ENCODE results near the gene MAPK14.
"Not testable (repeated sequence)": the region's sequence is repeated elsewhere in the genome, so short reads cannot be mapped to it uniquely, and the experiment has no call there.

MAPK14 gene

GRCh38 chr6:36068586-36068985 is 41.0 kb downstream of the MAPK14 start:
- Mint-ChIP-seq H3K27ac (no peak overlapping the region), H3K9me3 (no peaks in the 10 kb centered on the region), H3K4me3 (no peak overlapping the region), H3K4me1 (ENCODE audit: low read depth) (peaks cover 16% of the 10 kb centered on the region), H3K36me3 (ENCODE audit: low read depth) (peaks cover 16% of the 10 kb centered on the region), H3K27me3 (ENCODE audit: low read depth) (no peaks in the 10 kb centered on the region)

GRCh38 chr6:36069573-36069972 is 42.0 kb downstream of the MAPK14 start:
- Mint-ChIP-seq H3K9me3 (no peaks in the 10 kb centered on the region), H3K27me3 (ENCODE audit: low read depth) (no peaks in the 10 kb centered on the region), H3K4me3 (no peak overlapping the region), H3K4me1 (ENCODE audit: low read depth) (peaks cover 16% of the 10 kb centered on the region), H3K36me3 (ENCODE audit: low read depth) (peaks cover 18% of the 10 kb centered on the region), H3K27ac (no peak overlapping the region)

- Mint-ChIP-seq H3K27ac (no peak overlapping the region), H3K9me3 (no peaks in the 10 kb centered on the region), H3K27me3 (ENCODE audit: low read depth) (no peaks in the 10 kb centered on the region), H3K4me1 (ENCODE audit: low read depth) (peaks cover 16% of the 10 kb centered on the region), H3K36me3 (ENCODE audit: low read depth) (peaks cover 14% of the 10 kb centered on the region), H3K4me3 (no peak overlapping the region)
Measured at GRCh38 chr6:36070252-36070651, 42.6 kb downstream of the MAPK14 start.

GRCh38 chr6:36071281-36071680 is 43.7 kb downstream of the MAPK14 start:
- H3K27ac Mint-ChIP-seq: no peak overlapping the region
- H3K9me3 Mint-ChIP-seq: no peaks in the 10 kb centered on the region
- peaks cover 15% of the 10 kb centered on the region for H3K36me3 Mint-ChIP-seq (ENCODE audit: low read depth)
- H3K4me1 Mint-ChIP-seq (ENCODE audit: low read depth): peaks cover 17% of the 10 kb centered on the region
- no peak overlapping the region for H3K4me3 Mint-ChIP-seq
- H3K27me3 Mint-ChIP-seq (ENCODE audit: low read depth): no peaks in the 10 kb centered on the region

- Mint-ChIP-seq H3K27ac (no peak overlapping the region), H3K9me3 (no peaks in the 10 kb centered on the region)
Measured at GRCh38 chr6:36071714-36072113, 44.1 kb downstream of the MAPK14 start.

GRCh38 chr6:36072681-36073080 is 45.1 kb downstream of the MAPK14 start:
- Mint-ChIP-seq H3K36me3 (ENCODE audit: low read depth) (peaks cover 21% of the 10 kb centered on the region), H3K9me3 (no peaks in the 10 kb centered on the region), H3K27me3 (ENCODE audit: low read depth) (no peaks in the 10 kb centered on the region), H3K4me3 (no peak overlapping the region), H3K27ac (no peak overlapping the region), H3K4me1 (ENCODE audit: low read depth) (peaks cover 14% of the 10 kb centered on the region)

More at GRCh38 chr6:36071714-36072113, 44.1 kb downstream of the MAPK14 start:
- peaks cover 17% of the 10 kb centered on the region for H3K4me1 Mint-ChIP-seq (ENCODE audit: low read depth)
- H3K4me3 Mint-ChIP-seq: no peak overlapping the region
- peaks cover 19% of the 10 kb centered on the region for H3K36me3 Mint-ChIP-seq (ENCODE audit: low read depth)
- H3K27me3 Mint-ChIP-seq (ENCODE audit: low read depth): no peaks in the 10 kb centered on the region

- H3K4me1 Mint-ChIP-seq (ENCODE audit: low read depth): peaks cover 10% of the 10 kb centered on the region
- no peaks in the 10 kb centered on the region for H3K9me3 Mint-ChIP-seq
- H3K36me3 Mint-ChIP-seq (ENCODE audit: low read depth): peaks cover 19% of the 10 kb centered on the region
- no peak overlapping the region for H3K27ac Mint-ChIP-seq
- H3K4me3 Mint-ChIP-seq: no peak overlapping the region
- H3K27me3 Mint-ChIP-seq (ENCODE audit: low read depth): no peaks in the 10 kb centered on the region
Measured at GRCh38 chr6:36073587-36073986, 46.0 kb downstream of the MAPK14 start.

GRCh38 chr6:36075656-36076055 is 48.0 kb downstream of the MAPK14 start:
- Mint-ChIP-seq H3K27ac (no peak overlapping the region), H3K36me3 (ENCODE audit: low read depth) (peaks cover 34% of the 10 kb centered on the region), H3K4me1 (ENCODE audit: low read depth) (peaks cover 12% of the 10 kb centered on the region), H3K9me3 (peaks cover 4% of the 10 kb centered on the region), H3K4me3 (no peak overlapping the region), H3K27me3 (ENCODE audit: low read depth) (no peaks in the 10 kb centered on the region)

GRCh38 chr6:36076178-36077063 is 48.8 kb downstream of the MAPK14 start:
- Mint-ChIP-seq H3K27me3 (ENCODE audit: low read depth) (no peaks in the 10 kb centered on the region), H3K4me1 (ENCODE audit: low read depth) (peaks cover 14% of the 10 kb centered on the region), H3K27ac (no peak overlapping the region), H3K36me3 (ENCODE audit: low read depth) (peaks cover 42% of the 10 kb centered on the region), H3K4me3 (no peak overlapping the region), H3K9me3 (peaks cover 10% of the 10 kb centered on the region)

- H3K27me3 Mint-ChIP-seq (ENCODE audit: low read depth): no peaks in the 10 kb centered on the region
- no peak overlapping the region for H3K27ac Mint-ChIP-seq
Measured at GRCh38 chr6:36078159-36078558, 50.6 kb downstream of the MAPK14 start.

GRCh38 chr6:36079601-36080000 is 52.0 kb downstream of the MAPK14 start:
- Mint-ChIP-seq H3K36me3 (ENCODE audit: low read depth) (peaks cover 63% of the 10 kb centered on the region), H3K9me3 (peaks cover 23% of the 10 kb centered on the region), H3K27me3 (ENCODE audit: low read depth) (no peaks in the 10 kb centered on the region), H3K27ac (no peak overlapping the region), H3K4me3 (no peak overlapping the region), H3K4me1 (ENCODE audit: low read depth) (peaks cover 7% of the 10 kb centered on the region)

More at GRCh38 chr6:36078159-36078558, 50.6 kb downstream of the MAPK14 start:
- peaks cover 54% of the 10 kb centered on the region for H3K36me3 Mint-ChIP-seq (ENCODE audit: low read depth)
- no peak overlapping the region for H3K4me3 Mint-ChIP-seq
- H3K9me3 Mint-ChIP-seq: peaks cover 16% of the 10 kb centered on the region
- peaks cover 9% of the 10 kb centered on the region for H3K4me1 Mint-ChIP-seq (ENCODE audit: low read depth)

- H3K9me3 Mint-ChIP-seq: peaks cover 30% of the 10 kb centered on the region
- peaks cover 4% of the 10 kb centered on the region for H3K4me1 Mint-ChIP-seq (ENCODE audit: low read depth)
- H3K36me3 Mint-ChIP-seq (ENCODE audit: low read depth): peaks cover 72% of the 10 kb centered on the region
- H3K4me3 Mint-ChIP-seq: no peak overlapping the region
- H3K27me3 Mint-ChIP-seq (ENCODE audit: low read depth): no peaks in the 10 kb centered on the region
- no peak overlapping the region for H3K27ac Mint-ChIP-seq
Measured at GRCh38 chr6:36082318-36082717, 54.7 kb downstream of the MAPK14 start.

GRCh38 chr6:36083446-36083845 is 55.8 kb downstream of the MAPK14 start:
- peaks cover 4% of the 10 kb centered on the region for H3K4me1 Mint-ChIP-seq (ENCODE audit: low read depth)
- peaks cover 79% of the 10 kb centered on the region for H3K36me3 Mint-ChIP-seq (ENCODE audit: low read depth)
- peaks cover 30% of the 10 kb centered on the region for H3K9me3 Mint-ChIP-seq
- H3K4me3 Mint-ChIP-seq: no peak overlapping the region
- no peak overlapping the region for H3K27ac Mint-ChIP-seq
- H3K27me3 Mint-ChIP-seq (ENCODE audit: low read depth): no peaks in the 10 kb centered on the region

GRCh38 chr6:36088204-36088603 is 60.6 kb downstream of the MAPK14 start:
- Mint-ChIP-seq H3K9me3 (peaks cover 13% of the 10 kb centered on the region), H3K36me3 (ENCODE audit: low read depth) (peaks cover 52% of the 10 kb centered on the region)
- not testable (repeated sequence) for H3K27me3 Mint-ChIP-seq (ENCODE audit: low read depth); H3K27ac Mint-ChIP-seq; H3K4me3 Mint-ChIP-seq; H3K4me1 Mint-ChIP-seq (ENCODE audit: low read depth)

GRCh38 chr6:36089048-36089447 is 61.4 kb downstream of the MAPK14 start:
- peaks cover 44% of the 10 kb centered on the region for H3K36me3 Mint-ChIP-seq (ENCODE audit: low read depth)
- no peak overlapping the region for H3K27ac Mint-ChIP-seq
- H3K27me3 Mint-ChIP-seq (ENCODE audit: low read depth): no peaks in the 10 kb centered on the region
- peaks cover 12% of the 10 kb centered on the region for H3K9me3 Mint-ChIP-seq
- H3K4me1 Mint-ChIP-seq (ENCODE audit: low read depth): no peaks in the 10 kb centered on the region
- H3K4me3 Mint-ChIP-seq: no peak overlapping the region
